Raji (cell line): Measurements from ENCODE around the gene NIN.

Experiments
- POLR2A ChIP-seq: IDR thresholded peaks from 2 replicates; pipeline ENCODE4 v1.6.1; 2011; ENCODE audit warnings: low read depth, low read length, control low read depth; ENCODE audit not compliant: insufficient read depth

NIN gene

DNA sequence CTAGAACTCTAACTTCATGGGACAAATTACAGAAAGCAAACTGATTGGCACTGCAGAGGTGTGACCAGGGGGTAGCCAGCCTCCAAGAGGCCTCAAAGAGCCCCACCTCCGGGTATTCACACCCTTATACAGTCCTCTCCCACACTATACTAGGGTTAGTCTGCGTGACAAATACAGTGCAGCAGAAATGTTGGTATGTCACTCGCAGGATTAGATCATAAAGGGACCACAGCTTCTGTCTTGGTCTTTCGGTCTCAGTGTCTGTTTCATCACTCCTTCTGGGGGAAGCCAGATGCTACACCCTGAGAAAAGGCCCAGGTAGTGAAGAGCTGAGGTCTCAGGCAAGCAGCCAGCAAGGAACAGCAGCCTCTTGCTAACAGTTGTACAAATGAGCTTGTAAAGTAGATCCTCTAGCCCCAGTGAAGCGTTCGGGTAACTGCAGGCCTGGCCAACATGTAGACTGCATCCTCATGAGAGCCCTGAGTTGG is 94.0 kb downstream of the NIN start:
- TF ChIP-seq POLR2A, result no peak

DNA sequence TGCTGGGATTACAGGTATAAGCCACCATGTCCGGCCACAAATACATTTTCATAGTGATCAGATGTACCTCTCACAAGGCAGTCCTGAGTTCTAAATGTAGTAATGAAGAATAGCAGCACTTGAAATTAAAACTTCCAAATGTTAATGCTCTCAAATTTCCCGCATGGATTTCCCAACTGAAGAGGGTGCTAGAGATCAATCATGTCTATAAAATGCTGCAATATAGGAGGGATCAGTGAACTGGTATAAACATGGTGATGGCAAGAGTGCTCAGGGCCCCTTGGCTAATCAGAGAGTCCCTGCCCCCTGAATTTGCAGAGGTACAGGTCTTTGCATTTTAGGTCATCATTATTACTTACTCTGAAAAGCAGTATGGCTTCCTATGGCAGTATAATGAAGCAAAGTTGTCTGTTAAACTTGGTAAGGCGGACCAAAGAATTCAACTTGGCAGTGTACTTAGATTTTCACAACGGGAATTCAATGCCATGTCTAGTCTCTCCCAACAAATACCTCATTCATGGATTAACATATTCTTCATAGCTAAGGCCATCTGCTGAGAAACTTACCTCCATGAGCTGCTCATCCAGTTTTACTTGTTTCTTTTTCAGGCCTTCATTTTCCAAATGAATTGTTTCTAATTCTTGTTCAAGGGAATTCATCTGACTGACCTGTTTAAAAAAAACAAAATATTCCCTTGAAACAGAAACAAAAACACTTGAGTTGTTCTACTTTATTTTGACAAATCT is 95.8 kb downstream of the NIN start:
- TF ChIP-seq POLR2A, result no peak

DNA sequence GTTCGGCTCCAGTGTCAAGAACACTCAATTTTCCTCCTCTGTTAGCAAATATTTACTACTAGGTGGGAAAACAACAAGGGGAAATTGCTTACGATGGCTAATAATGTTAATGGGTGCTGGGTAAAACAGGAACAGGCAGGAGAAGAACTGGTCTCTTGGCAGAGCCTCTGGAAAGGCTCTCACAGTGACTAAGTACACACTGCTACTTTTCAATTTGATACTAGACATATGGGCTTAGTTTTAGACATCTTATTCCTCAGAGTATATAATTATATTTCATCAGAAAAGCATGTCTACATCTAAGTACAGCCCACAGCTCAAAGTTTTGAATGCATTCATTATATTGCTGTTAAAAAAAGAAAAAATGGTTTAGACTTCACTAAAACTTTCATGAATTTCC is 97.5 kb downstream of the NIN start:
- TF ChIP-seq POLR2A, result no peak

DNA sequence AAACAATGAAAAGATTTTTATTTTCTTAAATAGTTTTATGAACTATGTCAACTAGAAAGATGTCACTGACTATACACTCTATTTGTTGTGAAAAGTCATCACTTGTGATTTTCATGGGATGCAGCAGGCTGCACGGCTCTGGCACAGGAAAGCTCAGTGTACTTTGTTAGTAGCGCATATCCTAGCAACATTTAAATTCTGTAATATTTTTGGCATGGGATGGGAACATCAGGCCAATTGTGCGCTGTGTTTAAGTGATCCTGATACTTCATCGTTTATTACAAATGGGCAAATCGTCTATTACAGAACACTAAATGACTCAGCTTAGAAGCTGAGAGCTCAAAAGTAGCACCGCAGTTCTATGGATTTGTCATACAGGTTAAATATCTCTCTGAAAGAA is 102.1 kb downstream of the NIN start:
- TF ChIP-seq POLR2A, result no peak

- TF ChIP-seq POLR2A, result no peak
Measured at GRCh38 chr14:50726372-50727107, 104.4 kb downstream of the NIN start.

DNA sequence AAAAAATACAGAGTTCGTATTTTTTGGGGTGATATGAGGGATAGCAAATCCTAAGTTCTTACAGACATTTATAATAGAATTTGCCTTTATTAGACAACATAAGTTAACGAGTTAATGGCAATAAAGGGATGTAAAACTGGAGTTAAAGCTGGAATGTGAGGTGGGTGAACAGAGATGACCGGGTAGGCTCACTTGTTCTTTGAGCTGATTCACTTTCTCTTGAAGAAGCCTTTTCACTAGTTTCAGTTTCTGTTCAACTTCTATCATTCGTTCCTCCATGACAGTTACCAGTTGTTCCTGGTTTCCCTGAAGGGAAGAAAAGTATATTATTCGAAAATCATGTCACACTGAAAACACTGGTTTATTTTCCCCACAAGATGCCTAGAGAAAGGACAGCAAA is 105.2 kb downstream of the NIN start:
- no peak for TF ChIP-seq POLR2A

DNA sequence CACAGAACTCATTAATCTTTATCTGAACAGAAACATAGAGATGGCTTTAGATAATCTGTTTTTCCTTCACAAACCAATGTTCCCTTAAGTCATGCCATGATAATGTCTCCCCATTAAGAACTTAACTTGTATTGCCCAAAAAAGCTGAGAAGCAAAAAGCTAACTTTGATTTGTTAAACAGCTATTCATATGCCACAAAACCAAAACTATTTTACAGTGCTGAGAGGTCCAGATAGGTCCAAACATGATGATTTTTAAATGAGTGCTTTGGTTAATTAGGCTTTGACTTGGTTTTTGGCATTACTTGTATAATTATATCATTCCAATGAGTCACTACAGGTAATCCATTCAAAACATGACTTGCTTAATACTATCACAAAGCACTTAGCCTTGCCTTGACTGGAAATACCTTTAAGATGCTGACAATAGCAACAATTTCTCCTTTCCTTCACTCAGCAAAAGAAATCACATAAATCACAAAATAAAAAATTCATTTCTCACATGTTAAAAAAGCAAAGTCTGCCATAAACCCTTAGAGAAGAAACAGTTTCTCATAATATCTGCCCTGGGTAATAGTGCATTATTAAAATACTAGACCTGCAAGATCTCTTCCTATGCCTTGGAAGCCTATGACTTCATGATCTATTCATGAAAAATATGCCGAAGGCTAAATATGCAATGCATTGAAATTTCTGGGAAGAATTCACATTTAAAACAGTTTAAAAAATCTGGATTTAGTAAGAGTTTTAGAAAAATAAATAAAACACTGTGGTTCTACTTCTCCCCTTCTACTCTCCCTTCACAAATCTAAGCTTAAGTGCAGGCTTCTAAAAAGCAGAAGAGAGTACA is 110.8 kb downstream of the NIN start:
- no peak for TF ChIP-seq POLR2A

GRCh38 chr14:50718949-50719348 is 112.0 kb downstream of the NIN start:
- no peak for TF ChIP-seq POLR2A

GRCh38 chr14:50717811-50718210 is 113.2 kb downstream of the NIN start:
- TF ChIP-seq POLR2A, result no peak

- no peak for TF ChIP-seq POLR2A
Measured at GRCh38 chr14:50714450-50715073, 116.4 kb downstream of the NIN start.

DNA sequence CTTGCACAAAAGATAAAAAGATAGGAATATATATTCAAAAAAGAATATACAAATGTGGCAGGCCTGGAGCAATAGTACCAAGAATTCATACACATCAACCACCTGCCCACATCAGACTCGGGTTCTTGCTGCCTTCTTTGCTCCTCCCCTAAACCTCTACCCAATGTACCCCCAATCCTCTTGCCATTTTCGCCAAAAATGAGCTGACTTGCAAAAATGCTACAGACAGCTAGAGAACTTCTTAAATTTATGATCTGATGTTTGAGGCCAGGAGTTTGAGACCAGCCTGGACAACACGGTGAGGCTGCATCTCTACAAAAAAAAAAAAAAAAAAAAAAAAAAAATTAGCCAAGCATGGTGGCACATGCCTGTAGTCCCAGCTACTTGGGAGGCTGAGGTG is 119.9 kb downstream of the NIN start:
- TF ChIP-seq POLR2A, result no peak

GRCh38 chr14:50705026-50705593 is 125.9 kb downstream of the NIN start:
- TF ChIP-seq POLR2A, result no peak

DNA sequence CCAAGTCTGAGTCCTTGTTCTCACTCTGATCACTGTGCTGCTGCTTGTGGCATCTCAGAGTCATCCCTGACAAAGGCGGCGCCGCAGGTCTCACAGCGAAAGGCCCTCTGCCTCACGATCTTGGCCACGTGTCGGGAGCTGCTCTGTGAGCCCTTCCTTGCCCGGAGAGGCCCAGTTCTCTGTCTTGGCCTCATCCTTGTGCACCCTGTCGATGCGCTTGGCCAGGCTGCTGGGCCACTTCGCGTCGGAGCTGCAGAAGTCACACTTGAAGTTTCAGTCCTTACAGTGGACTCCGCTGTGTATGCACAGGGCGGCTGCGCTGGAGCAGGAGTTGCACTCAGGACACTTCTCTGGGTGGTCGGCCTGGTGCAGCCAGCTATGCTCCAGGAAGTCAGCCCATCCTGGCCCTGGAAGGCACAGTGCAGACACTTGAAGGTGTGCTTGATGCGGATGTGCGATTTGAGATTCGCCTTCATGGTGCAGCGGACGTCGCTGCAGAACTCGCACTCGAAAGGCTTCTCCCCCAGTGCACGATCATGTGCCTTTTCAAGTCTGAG is 126.4 kb downstream of the NIN start:
- TF ChIP-seq POLR2A, result no peak

- TF ChIP-seq POLR2A, result no peak
Measured at GRCh38 chr14:50697659-50698290, 133.2 kb downstream of the NIN start.
